ENCODE data around the gene IL2RA.

Gene IL2RA

GRCh38 chr10:6045878-6046772, 16.0 kb downstream of the IL2RA start:
- Histone ChIP-seq H3K27me3 (ENCODE audit: control insufficient read depth in 3 of 3, insufficient read depth in 3 of 3, low read depth in 1 of 3, low read length in 3 of 3) (peaks cover 0 to 16% (median 0%) of the 10 kb centered on the region in 3 experiments), H3K18ac (ENCODE audit: low read length) (no peak overlapping the region), H3K4me3 (ENCODE audit: low read length in 2 of 2) (no peak overlapping the region), H3K36me3 (replicated peaks in 1 of 2; ENCODE audit: control insufficient read depth in 2 of 2, insufficient read depth in 2 of 2, low read length in 2 of 2) (no peaks in the 10 kb centered on the region), H3K9ac (ENCODE audit: low read depth, low read length, poor library complexity) (no peak overlapping the region), H2BK15ac (ENCODE audit: low read length) (no peak overlapping the region), H3K4me2 (ENCODE audit: insufficient read depth, low read length, poor library complexity, severe bottlenecking) (no peak overlapping the region), H4K8ac (ENCODE audit: low read depth, low read length) (no peak overlapping the region), H3K14ac (ENCODE audit: low read length) (no peak overlapping the region), H3K9me3 (replicated peaks in 1 of 2; ENCODE audit: control insufficient read depth in 2 of 2, insufficient read depth in 1 of 2, low read depth in 1 of 2, low read length in 2 of 2) (peaks cover 0 to 3% of the 10 kb centered on the region in 2 donors), H2BK120ac (ENCODE audit: low read depth, low read length) (no peak overlapping the region), H2BK12ac (ENCODE audit: low read length) (no peak overlapping the region), H2AFZ (ENCODE audit: low read length) (no peak overlapping the region), H3K23ac (ENCODE audit: low read depth, low read length, poor library complexity) (no peak overlapping the region), H3K4ac (ENCODE audit: low read length) (no peak overlapping the region), H2BK5ac (ENCODE audit: low read length) (no peak overlapping the region), H3K79me1 (ENCODE audit: low read depth, low read length) (no peaks in the 10 kb centered on the region), H3K4me1 (ENCODE audit: control insufficient read depth in 2 of 2, insufficient read depth in 1 of 2, low read depth in 1 of 2, low read length in 2 of 2) (peaks cover 0 to 4% of the 10 kb centered on the region in 2 donors), H2AK5ac (ENCODE audit: low read depth, low read length) (no peak overlapping the region), H3K27ac (replicated peaks; ENCODE audit: low read length) (no peak overlapping the region), H4K91ac (ENCODE audit: low read depth, low read length, poor library complexity) (no peak overlapping the region)
- no CpG with 5 or more reads among the region's 9 CpGs for WGBS, 2 donors (ENCODE audit: extremely low coverage in 2 of 2, insufficient read length in 2 of 2, insufficient replicate concordance in 1 of 2)
- no peak for DNase-seq (ENCODE audit: low spot score)

DNA sequence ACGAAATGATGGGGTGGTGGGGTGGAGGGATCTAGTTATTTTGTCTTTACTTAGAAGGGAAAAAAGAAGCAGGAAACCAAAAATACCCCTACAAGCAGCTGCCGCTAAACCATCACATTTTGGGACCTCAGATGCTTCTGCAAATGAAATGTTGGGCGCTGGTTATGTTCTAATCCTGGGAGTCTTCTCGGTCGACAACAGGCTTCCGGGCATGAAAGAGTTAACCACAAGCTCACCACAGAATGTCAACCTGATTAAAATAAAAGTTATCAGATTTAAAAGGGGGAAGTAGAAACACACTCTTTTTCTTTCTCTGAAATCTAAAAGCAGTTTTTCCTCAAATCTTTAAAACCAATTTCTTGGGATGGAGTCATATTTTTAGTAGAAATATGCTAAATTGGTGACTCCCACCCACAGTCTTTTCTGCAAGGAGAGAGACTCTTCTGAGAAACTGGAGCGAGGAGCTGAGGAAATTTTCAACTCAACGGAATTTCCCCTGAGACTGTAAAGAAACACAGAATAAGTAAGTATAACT, 16.8 kb downstream of the IL2RA start:
- no peak overlapping the region for H2BK5ac ChIP-seq (ENCODE audit: low read length)
- H3K36me3 ChIP-seq (replicated peaks in 1 of 2; ENCODE audit: control insufficient read depth in 2 of 2, insufficient read depth in 2 of 2, low read length in 2 of 2), result no peaks in the 10 kb centered on the region
- H3K79me1 ChIP-seq (ENCODE audit: low read depth, low read length), result no peaks in the 10 kb centered on the region
- H3K14ac ChIP-seq (ENCODE audit: low read length), result no peak overlapping the region
- H3K4me3 ChIP-seq (ENCODE audit: low read length in 2 of 2), result no peak overlapping the region
- H2BK12ac ChIP-seq (ENCODE audit: low read length), result no peak overlapping the region
- DNase-seq (ENCODE audit: low spot score), result no peak
- H3K27ac ChIP-seq (replicated peaks; ENCODE audit: low read length), result no peak overlapping the region
- H2BK120ac ChIP-seq (ENCODE audit: low read depth, low read length), result no peak overlapping the region
- H3K27me3 ChIP-seq (ENCODE audit: control insufficient read depth in 3 of 3, insufficient read depth in 3 of 3, low read depth in 1 of 3, low read length in 3 of 3), result peaks cover 0 to 16% (median 0%) of the 10 kb centered on the region in 3 experiments
- no peak overlapping the region for H3K4ac ChIP-seq (ENCODE audit: low read length)
- no peak overlapping the region for H2BK15ac ChIP-seq (ENCODE audit: low read length)
- no CpG with 5 or more reads among the region's 8 CpGs for WGBS, 2 donors (ENCODE audit: extremely low coverage in 2 of 2, insufficient read length in 2 of 2, insufficient replicate concordance in 1 of 2)
- no peak overlapping the region for H3K18ac ChIP-seq (ENCODE audit: low read length)
- no peak overlapping the region for H3K4me2 ChIP-seq (ENCODE audit: insufficient read depth, low read length, poor library complexity, severe bottlenecking)
- H2AK5ac ChIP-seq (ENCODE audit: low read depth, low read length), result no peak overlapping the region
- no peak overlapping the region for H4K91ac ChIP-seq (ENCODE audit: low read depth, low read length, poor library complexity)
- no peak overlapping the region for H3K9ac ChIP-seq (ENCODE audit: low read depth, low read length, poor library complexity)
- no peak overlapping the region for H4K8ac ChIP-seq (ENCODE audit: low read depth, low read length)
- peaks cover 0 to 3% of the 10 kb centered on the region in 2 donors for H3K9me3 ChIP-seq (replicated peaks in 1 of 2; ENCODE audit: control insufficient read depth in 2 of 2, insufficient read depth in 1 of 2, low read depth in 1 of 2, low read length in 2 of 2)
- no peak overlapping the region for H3K23ac ChIP-seq (ENCODE audit: low read depth, low read length, poor library complexity)
- H2AFZ ChIP-seq (ENCODE audit: low read length), result no peak overlapping the region
- peaks cover 0 to 4% of the 10 kb centered on the region in 2 donors for H3K4me1 ChIP-seq (ENCODE audit: control insufficient read depth in 2 of 2, insufficient read depth in 1 of 2, low read depth in 1 of 2, low read length in 2 of 2)

GRCh38 chr10:6044751-6045313, 17.3 kb downstream of the IL2RA start:
- no peak overlapping the region for H3K23ac ChIP-seq (ENCODE audit: low read depth, low read length, poor library complexity)
- peaks cover 0 to 3% of the 10 kb centered on the region in 2 donors for H3K9me3 ChIP-seq (replicated peaks in 1 of 2; ENCODE audit: control insufficient read depth in 2 of 2, insufficient read depth in 1 of 2, low read depth in 1 of 2, low read length in 2 of 2)
- H3K14ac ChIP-seq (ENCODE audit: low read length), result no peak overlapping the region
- no peak overlapping the region for H2BK120ac ChIP-seq (ENCODE audit: low read depth, low read length)
- WGBS, 2 donors (ENCODE audit: extremely low coverage in 2 of 2, insufficient read length in 2 of 2, insufficient replicate concordance in 1 of 2), result no CpG with 5 or more reads among the region's 4 CpGs
- no peak overlapping the region for H2BK5ac ChIP-seq (ENCODE audit: low read length)
- DNase-seq (ENCODE audit: low spot score), result no peak
- no peak overlapping the region for H3K9ac ChIP-seq (ENCODE audit: low read depth, low read length, poor library complexity)
- H3K79me1 ChIP-seq (ENCODE audit: low read depth, low read length), result no peaks in the 10 kb centered on the region
- peaks cover 0 to 17% (median 0%) of the 10 kb centered on the region in 3 experiments for H3K27me3 ChIP-seq (ENCODE audit: control insufficient read depth in 3 of 3, insufficient read depth in 3 of 3, low read depth in 1 of 3, low read length in 3 of 3)
- peaks cover 0 to 4% of the 10 kb centered on the region in 2 donors for H3K4me1 ChIP-seq (ENCODE audit: control insufficient read depth in 2 of 2, insufficient read depth in 1 of 2, low read depth in 1 of 2, low read length in 2 of 2)
- H3K36me3 ChIP-seq (replicated peaks in 1 of 2; ENCODE audit: control insufficient read depth in 2 of 2, insufficient read depth in 2 of 2, low read length in 2 of 2), result no peaks in the 10 kb centered on the region
- H3K4ac ChIP-seq (ENCODE audit: low read length), result no peak overlapping the region
- H2BK15ac ChIP-seq (ENCODE audit: low read length), result no peak overlapping the region
- no peak overlapping the region for H4K91ac ChIP-seq (ENCODE audit: low read depth, low read length, poor library complexity)
- no peak overlapping the region for H2BK12ac ChIP-seq (ENCODE audit: low read length)
- no peak overlapping the region for H4K8ac ChIP-seq (ENCODE audit: low read depth, low read length)
- H2AK5ac ChIP-seq (ENCODE audit: low read depth, low read length), result no peak overlapping the region
- H2AFZ ChIP-seq (ENCODE audit: low read length), result no peak overlapping the region
- no peak overlapping the region for H3K18ac ChIP-seq (ENCODE audit: low read length)
- no peak overlapping the region for H3K4me2 ChIP-seq (ENCODE audit: insufficient read depth, low read length, poor library complexity, severe bottlenecking)
- no peak overlapping the region for H3K4me3 ChIP-seq (ENCODE audit: low read length in 2 of 2)
- H3K27ac ChIP-seq (replicated peaks; ENCODE audit: low read length), result no peak overlapping the region

DNA sequence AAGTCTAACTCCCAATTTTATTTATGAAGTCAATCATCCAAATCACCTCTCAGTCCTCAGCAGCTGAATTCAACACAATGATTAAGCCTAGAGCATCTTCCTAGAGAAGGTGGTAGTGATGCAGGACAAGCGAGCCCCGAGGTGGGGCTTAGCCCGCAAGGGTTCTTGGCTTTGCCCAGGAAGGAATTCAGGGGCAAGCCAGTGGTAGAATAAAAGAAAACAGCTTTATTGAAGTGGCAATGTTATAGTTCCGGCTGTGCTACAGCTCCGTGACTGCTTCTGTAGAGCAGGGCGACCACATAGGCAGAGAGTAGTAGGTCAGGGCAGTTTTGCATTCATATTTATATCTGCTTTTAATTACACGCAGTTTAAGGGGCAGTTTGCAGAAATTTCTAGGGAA, 18.1 kb downstream of the IL2RA start:
- no CpG with 5 or more reads among the region's 7 CpGs for WGBS, 2 donors (ENCODE audit: extremely low coverage in 2 of 2, insufficient read length in 2 of 2, insufficient replicate concordance in 1 of 2)
- no peak for DNase-seq (ENCODE audit: low spot score)

More for the DNA sequence above, 18.1 kb downstream of the IL2RA start:
- peaks cover 0 to 4% of the 10 kb centered on the region in 2 donors for H3K4me1 ChIP-seq (ENCODE audit: control insufficient read depth in 2 of 2, insufficient read depth in 1 of 2, low read depth in 1 of 2, low read length in 2 of 2)
- H2BK15ac ChIP-seq (ENCODE audit: low read length), result no peak overlapping the region
- no peak overlapping the region for H3K4me3 ChIP-seq (ENCODE audit: low read length in 2 of 2)
- H3K36me3 ChIP-seq (replicated peaks in 1 of 2; ENCODE audit: control insufficient read depth in 2 of 2, insufficient read depth in 2 of 2, low read length in 2 of 2), result no peaks in the 10 kb centered on the region
- no peak overlapping the region for H3K14ac ChIP-seq (ENCODE audit: low read length)
- H2BK12ac ChIP-seq (ENCODE audit: low read length), result no peak overlapping the region
- no peak overlapping the region for H4K91ac ChIP-seq (ENCODE audit: low read depth, low read length, poor library complexity)
- H3K27me3 ChIP-seq (ENCODE audit: control insufficient read depth in 3 of 3, insufficient read depth in 3 of 3, low read depth in 1 of 3, low read length in 3 of 3), result peaks cover 0 to 18% (median 0%) of the 10 kb centered on the region in 3 experiments
- H2BK120ac ChIP-seq (ENCODE audit: low read depth, low read length), result no peak overlapping the region
- no peaks in the 10 kb centered on the region for H3K79me1 ChIP-seq (ENCODE audit: low read depth, low read length)
- H2BK5ac ChIP-seq (ENCODE audit: low read length), result no peak overlapping the region
- no peak overlapping the region for H2AK5ac ChIP-seq (ENCODE audit: low read depth, low read length)
- H3K18ac ChIP-seq (ENCODE audit: low read length), result no peak overlapping the region
- no peak overlapping the region for H3K9ac ChIP-seq (ENCODE audit: low read depth, low read length, poor library complexity)
- H3K23ac ChIP-seq (ENCODE audit: low read depth, low read length, poor library complexity), result no peak overlapping the region
- peaks cover 0 to 3% of the 10 kb centered on the region in 2 donors for H3K9me3 ChIP-seq (replicated peaks in 1 of 2; ENCODE audit: control insufficient read depth in 2 of 2, insufficient read depth in 1 of 2, low read depth in 1 of 2, low read length in 2 of 2)
- H2AFZ ChIP-seq (ENCODE audit: low read length), result no peak overlapping the region
- no peak overlapping the region for H3K27ac ChIP-seq (replicated peaks; ENCODE audit: low read length)
- H3K4ac ChIP-seq (ENCODE audit: low read length), result no peak overlapping the region
- H3K4me2 ChIP-seq (ENCODE audit: insufficient read depth, low read length, poor library complexity, severe bottlenecking), result no peak overlapping the region
- H4K8ac ChIP-seq (ENCODE audit: low read depth, low read length), result no peak overlapping the region
